Esophagus muscularis mucosa (tissue), 4 donors: ENCODE measurements around the gene AVPR1B. TPM values are rescaled to one million over a fixed set of nuclear protein-coding genes. Genes with fewer than 3 reads are reported as not detected.

ENCODE experiments used
- DNase-seq: peaks from one replicate; pipeline ENCODE4 v3.0.0-alpha.2; 2017; ENCODE audit errors: extremely low spot score
- H3K27ac ChIP-seq, 4 donors: fragments of 200-600 bp; sonication (generic); replicated peaks in 1 of 4; 1 replicate in 3 of 4; 2 replicates in 1 of 4; pipeline ENCODE4 v1.5.1; 2016 to 2019; ENCODE audit warnings: mild to moderate bottlenecking in 1 of 4
- H3K27me3 ChIP-seq, 4 donors: fragments of 200-600 bp; sonication (generic); one replicate each; pipeline versions ENCODE4 v1.5.1 to v1.6.0; 2016 to 2019
- H3K36me3 ChIP-seq, 4 donors: fragments of 200-600 bp; sonication (generic); one replicate each; pipeline ENCODE4 v1.5.1; 2016 to 2019
- H3K4me1 ChIP-seq, 4 donors: fragments of 200-600 bp; sonication (generic); one replicate each; pipeline ENCODE4 v1.5.1; 2016 to 2019
- H3K4me3 ChIP-seq, 4 donors: fragments of 200-600 bp; sonication (generic); 1 replicate in 2 of 4; 2 replicates in 2 of 4; pipeline ENCODE4 v1.5.1; 2016 to 2019; ENCODE audit warnings: mild to moderate bottlenecking in 4 of 4, moderate library complexity in 1 of 4
- H3K9me3 ChIP-seq, 4 donors: fragments of 200-600 bp; sonication (generic); 1 replicate in 3 of 4; 2 replicates in 1 of 4; pipeline ENCODE4 v1.5.1; 2016 to 2019
- CTCF ChIP-seq, 3 experiments: fragments of 200-600 bp in 2 of 3; fragments of 450-650 bp in 1 of 3; sonication (generic) in 2 of 3; IDR thresholded peaks; one replicate each; pipeline ENCODE4 v1.5.1; 2017 to 2019; ENCODE audit warnings: antibody characterized with exemption in 3 of 3, mild to moderate bottlenecking in 2 of 3, moderate library complexity in 1 of 3
- EP300 ChIP-seq: sonication (generic); formaldehyde crosslinking; IDR thresholded peaks from one replicate; pipeline ENCODE4 v1.6.1; 2017; ENCODE audit warnings: antibody characterized with exemption
- POLR2A ChIP-seq: fragments of 450-650 bp; IDR thresholded peaks from one replicate; pipeline ENCODE4 v1.6.1; 2017; ENCODE audit warnings: antibody characterized with exemption, moderate library complexity, mild to moderate bottlenecking, low read depth
- POLR2AphosphoS5 ChIP-seq, 2 donors: sonication (generic); formaldehyde crosslinking; IDR thresholded peaks; one replicate each; pipeline ENCODE4 v1.6.1; 2017; ENCODE audit warnings: antibody characterized with exemption in 2 of 2
- WGBS: methylation state at CpG from one replicate; pipeline ENCODE4 v1.1.5; 2018; 5-methylcytosine and 5-hydroxymethylcytosine counted together
- intact Hi-C: fragments of 100-400 bp; cut with DNase I; formaldehyde crosslinking; loops from one replicate; pipeline ENCODE4 v1.15.1; 2023
- total RNA-seq, 4 donors: library from RNA; depleted of rRNA; stranded (reverse); fragments of >200 nt; gene quantifications; one replicate each; pipeline versions ENCODE4 v1.1.0 to v1.2.1, GENCODE V29; 2016

AVPR1B gene
- total RNA-seq, 4 donors from 2014 or later: not detected

GRCh38 chr1:206114692-206115640 is 2.2 kb downstream of the AVPR1B start:
- 77% methylated on average over 6 of the region's 6 CpGs for WGBS
- TF ChIP-seq POLR2A (no peak), CTCF (IDR thresholded peaks at IDR 0.05) (no peak), POLR2AphosphoS5 (IDR thresholded peaks at IDR 0.05) (no peak)
- H3K27ac ChIP-seq: no peak overlapping the region
- intact Hi-C loops: no loop called here
- H3K27me3 ChIP-seq: peaks cover 0 to 35% (median 0%) of the 10 kb centered on the region in 4 donors
- H3K4me3 ChIP-seq: no peak overlapping the region
- H3K4me1 ChIP-seq: peaks cover 9 to 16% (median 15%) of the 10 kb centered on the region in 4 donors
- DNase-seq: no peak
- H3K36me3 ChIP-seq: no peaks in the 10 kb centered on the region
- H3K9me3 ChIP-seq: no peaks in the 10 kb centered on the region

GRCh38 chr1:206112600-206113301 is 4.4 kb downstream of the AVPR1B start:
- intact Hi-C loops: no loop called here
- Histone ChIP-seq H3K36me3 (no peaks in the 10 kb centered on the region), H3K9me3 (no peaks in the 10 kb centered on the region), H3K27me3 (peaks cover 0 to 26% (median 0%) of the 10 kb centered on the region in 4 donors), H3K4me1 (peaks cover 6 to 14% (median 11%) of the 10 kb centered on the region in 4 donors), H3K27ac (no peak overlapping the region), H3K4me3 (no peak overlapping the region)
- no peak for DNase-seq
- 86% methylated on average over 8 of the region's 9 CpGs for WGBS
- no peak for TF ChIP-seq CTCF (IDR thresholded peaks at IDR 0.05)
- no peak for TF ChIP-seq EP300
- no peak for TF ChIP-seq POLR2AphosphoS5 (IDR thresholded peaks at IDR 0.05)
- no peak for TF ChIP-seq POLR2A

- no peak overlapping the region for H3K27ac ChIP-seq
- peaks cover 0 to 14% (median 0%) of the 10 kb centered on the region in 4 donors for H3K27me3 ChIP-seq
- no peak for DNase-seq
- intact Hi-C loops: no loop called here
- 95% methylated on average over 6 of the region's 6 CpGs for WGBS
- H3K4me3 ChIP-seq: no peak overlapping the region
- H3K4me1 ChIP-seq: peaks cover 0 to 1% (median under 1%) of the 10 kb centered on the region in 4 donors
- no peaks in the 10 kb centered on the region for H3K36me3 ChIP-seq
- no peak for TF ChIP-seq CTCF (IDR thresholded peaks at IDR 0.05)
- TF ChIP-seq POLR2A: no peak
- TF ChIP-seq EP300: no peak
- no peak for TF ChIP-seq POLR2AphosphoS5 (IDR thresholded peaks at IDR 0.05)
- no peaks in the 10 kb centered on the region for H3K9me3 ChIP-seq
Observed at GRCh38 chr1:206111271-206111927, 5.8 kb downstream of the AVPR1B start.

GRCh38 chr1:206110820-206111219 is 6.4 kb downstream of the AVPR1B start:
- TF ChIP-seq EP300 (no peak), POLR2A (no peak), POLR2AphosphoS5 (IDR thresholded peaks at IDR 0.05) (no peak), CTCF (IDR thresholded peaks at IDR 0.05) (no peak)
- H3K27ac ChIP-seq: no peak overlapping the region
- intact Hi-C loops: no loop called here
- no peak for DNase-seq
- H3K4me3 ChIP-seq: no peak overlapping the region
- 92% methylated on average over 3 of the region's 3 CpGs for WGBS
- no peaks in the 10 kb centered on the region for H3K36me3 ChIP-seq
- H3K4me1 ChIP-seq: peaks cover 0 to 5% (median 2%) of the 10 kb centered on the region in 4 donors
- peaks cover 0 to 8% (median 0%) of the 10 kb centered on the region in 4 donors for H3K27me3 ChIP-seq
- H3K9me3 ChIP-seq: no peaks in the 10 kb centered on the region
